ENCODE results near the gene ITPR2.
A peak's percentile ranks its signal among the peaks of the same experiment; 100 is the strongest.
"Not testable (repeated sequence)": the region's sequence is repeated elsewhere in the genome, so short reads cannot be mapped to it uniquely, and the experiment has no call there.

Gene ITPR2

GRCh38 chr12:26832822-26833742, at the start of gene ITPR2:
Gene ITPR2 (minus strand): TSS chr12:26833194. CDS start chr12:26832781, 413 bp downstream.
- peak within 1 kb of the TSS; percentile 92 for H3K4me3 ChIP-seq (ENCODE audit: low read depth, low read length)

GRCh38 chr12:26880625-26881024, 47.6 kb upstream of the ITPR2 start:
- H3K4me3 ChIP-seq (ENCODE audit: low read depth, low read length), result no peak overlapping the region

- no peak overlapping the region for H3K4me3 ChIP-seq (ENCODE audit: low read depth, low read length)
These were observed 45.7 kb upstream of the ITPR2 start for GRCh38 chr12:26878661-26879119.

- no peak overlapping the region for H3K4me3 ChIP-seq (ENCODE audit: low read depth, low read length)
These were observed 41.7 kb upstream of the ITPR2 start for GRCh38 chr12:26874501-26875296.

GRCh38 chr12:26872625-26873024, 39.6 kb upstream of the ITPR2 start:
- H3K4me3 ChIP-seq (ENCODE audit: low read depth, low read length), result no peak overlapping the region

- H3K4me3 ChIP-seq (ENCODE audit: low read depth, low read length), result no peak overlapping the region
These were observed 39.0 kb upstream of the ITPR2 start for GRCh38 chr12:26871985-26872384.

- H3K4me3 ChIP-seq (ENCODE audit: low read depth, low read length), result no peak overlapping the region
These were observed 37.8 kb upstream of the ITPR2 start for GRCh38 chr12:26870491-26871419.

- H3K4me3 ChIP-seq (ENCODE audit: low read depth, low read length), result no peak overlapping the region
These were observed 37.0 kb upstream of the ITPR2 start for GRCh38 chr12:26869908-26870459.

GRCh38 chr12:26869104-26869494, 36.1 kb upstream of the ITPR2 start:
- H3K4me3 ChIP-seq (ENCODE audit: low read depth, low read length), result no peak overlapping the region

GRCh38 chr12:26868447-26869103, 35.6 kb upstream of the ITPR2 start:
- H3K4me3 ChIP-seq (ENCODE audit: low read depth, low read length), result no peak overlapping the region

GRCh38 chr12:26867080-26867479, 34.1 kb upstream of the ITPR2 start:
- no peak overlapping the region for H3K4me3 ChIP-seq (ENCODE audit: low read depth, low read length)

GRCh38 chr12:26863515-26863914, 30.5 kb upstream of the ITPR2 start:
- no peak overlapping the region for H3K4me3 ChIP-seq (ENCODE audit: low read depth, low read length)

GRCh38 chr12:26862787-26863186, 29.8 kb upstream of the ITPR2 start:
- not testable (repeated sequence) for H3K4me3 ChIP-seq (ENCODE audit: low read depth, low read length)

GRCh38 chr12:26861690-26862089, 28.7 kb upstream of the ITPR2 start:
- no peak overlapping the region for H3K4me3 ChIP-seq (ENCODE audit: low read depth, low read length)

- H3K4me3 ChIP-seq (ENCODE audit: low read depth, low read length), result no peak overlapping the region
These were observed 24.6 kb upstream of the ITPR2 start for GRCh38 chr12:26857465-26858176.

GRCh38 chr12:26855337-26855736, 22.3 kb upstream of the ITPR2 start:
- no peak overlapping the region for H3K4me3 ChIP-seq (ENCODE audit: low read depth, low read length)

GRCh38 chr12:26854031-26854390, 21.0 kb upstream of the ITPR2 start:
- no peak overlapping the region for H3K4me3 ChIP-seq (ENCODE audit: low read depth, low read length)

- no peak overlapping the region for H3K4me3 ChIP-seq (ENCODE audit: low read depth, low read length)
These were observed 20.5 kb upstream of the ITPR2 start for GRCh38 chr12:26853303-26854030.

Measured in iPS-11a (cell line).